ENCODE results near the gene G3BP2. TPM values are rescaled to one million over a fixed set of nuclear protein-coding genes. Genes with fewer than 3 reads are reported as not detected.

G3BP2 gene
- total and polyA plus RNA-seq, 4 donors: 15.7 to 81.6 (median 55.1) TPM

Small RNA genes lying within 50 kb of the gene (small RNA-seq; reads per million reads assigned to genes)
- not detected for gene RF00019

Other genes starting within 250 kb of the G3BP2 start
- 10 to 100 TPM; 14.7 to 24.8 TPM for gene RCHY1, start 159.0 kb downstream of the G3BP2 start, total RNA-seq
- 10 to 100 TPM; 16.7 to 19.2 TPM for gene RCHY1, start 159.0 kb downstream of the G3BP2 start, polyA plus RNA-seq
- 10 to 100 TPM in 1 of 2 donors, 1 to 10 TPM in 1; 8.7 to 11.5 TPM for gene THAP6, start 158.9 kb downstream of the G3BP2 start, total RNA-seq
- 1 to 10 TPM; 4.2 to 6.4 TPM for gene THAP6, start 158.9 kb downstream of the G3BP2 start, polyA plus RNA-seq
- not detected for gene ODAPH, start 117.3 kb downstream of the G3BP2 start, total RNA-seq
- gene ODAPH, start 117.3 kb downstream of the G3BP2 start, polyA plus RNA-seq: not detected
- under 1 TPM; 0.08 to 0.14 TPM for gene CDKL2, start 42.9 kb downstream of the G3BP2 start, total RNA-seq
- gene CDKL2, start 42.9 kb downstream of the G3BP2 start, polyA plus RNA-seq: under 1 TPM in 1 of 2 donors, not detected in 1; 0.02 TPM
- 10 to 100 TPM; 41.6 to 77.0 TPM for gene USO1, start 51.2 kb upstream of the G3BP2 start, total RNA-seq
- gene USO1, start 51.2 kb upstream of the G3BP2 start, polyA plus RNA-seq: 10 to 100 TPM; 18.4 to 37.4 TPM
- gene PPEF2, start 229.0 kb upstream of the G3BP2 start, total RNA-seq: under 1 TPM in 1 of 2 donors, not detected in 1; 0.17 TPM
- not detected for gene PPEF2, start 229.0 kb upstream of the G3BP2 start, polyA plus RNA-seq